Measurements from ENCODE around the gene RABEP2.
"Not testable (repeated sequence)": the region's sequence is repeated elsewhere in the genome, so short reads cannot be mapped to it uniquely, and the experiment has no call there.

Gene RABEP2

DNA sequence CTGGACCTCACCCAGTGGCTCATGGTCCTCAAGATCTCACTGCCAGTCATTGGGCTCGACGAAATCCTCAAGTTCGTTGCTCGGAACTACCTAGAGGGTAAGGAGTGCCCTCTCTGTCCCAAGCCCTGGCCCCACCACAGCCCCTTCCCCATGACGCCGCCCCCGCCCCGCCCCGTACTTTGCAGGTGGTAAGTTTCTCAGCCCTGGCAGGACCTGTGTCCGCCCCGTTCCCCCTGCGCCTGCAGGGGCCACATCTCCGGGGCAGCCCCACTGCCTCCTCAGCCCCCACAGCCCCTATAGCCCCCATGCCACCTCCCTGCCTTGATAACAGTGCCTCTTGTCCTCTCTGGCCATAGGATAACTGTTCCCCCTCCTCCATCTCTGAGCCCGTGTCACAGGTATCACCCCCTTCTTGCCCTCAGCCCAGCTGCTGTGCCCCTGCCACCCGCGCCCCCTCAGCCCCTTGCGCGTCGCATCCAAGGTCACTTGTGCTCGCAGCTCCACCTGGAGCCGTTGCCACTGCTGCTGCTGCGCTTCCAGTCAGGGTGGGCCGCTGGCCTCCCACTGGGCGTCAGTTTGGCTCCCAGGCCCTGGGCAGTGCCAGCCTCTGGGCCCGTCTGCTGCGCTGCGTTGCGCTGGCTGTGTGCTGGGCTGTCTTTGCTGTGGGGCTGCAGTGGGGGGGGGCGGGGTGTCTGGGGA is 21.5 kb downstream of the RABEP2 start:
- DNase-seq = no peak

DNA sequence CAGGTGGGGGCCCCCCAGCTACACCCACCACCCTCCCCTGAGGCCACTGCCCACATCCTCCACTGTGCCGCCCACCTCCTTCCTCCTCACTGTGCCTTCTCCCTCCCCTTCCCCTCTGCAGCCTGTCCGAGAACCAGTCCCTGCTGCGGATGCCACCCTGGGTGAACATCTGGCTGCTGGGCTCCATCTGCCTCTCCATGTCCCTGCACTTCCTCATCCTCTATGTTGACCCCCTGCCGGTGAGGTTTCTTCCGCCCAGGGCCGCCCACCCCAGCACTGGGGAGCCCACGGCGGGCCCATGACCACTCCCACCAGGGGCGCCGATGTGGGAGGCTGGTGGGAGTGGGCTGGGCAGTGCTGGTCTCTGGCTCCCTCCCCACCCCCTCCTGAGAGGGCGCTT is 22.1 kb downstream of the RABEP2 start:
- DNase-seq = no peak

GRCh38 chr16:28901862-28902261 is 23.2 kb downstream of the RABEP2 start:
- DNase-seq = no peak

- no peak for DNase-seq
Observed at GRCh38 chr16:28900601-28901000, 24.4 kb downstream of the RABEP2 start.

DNA sequence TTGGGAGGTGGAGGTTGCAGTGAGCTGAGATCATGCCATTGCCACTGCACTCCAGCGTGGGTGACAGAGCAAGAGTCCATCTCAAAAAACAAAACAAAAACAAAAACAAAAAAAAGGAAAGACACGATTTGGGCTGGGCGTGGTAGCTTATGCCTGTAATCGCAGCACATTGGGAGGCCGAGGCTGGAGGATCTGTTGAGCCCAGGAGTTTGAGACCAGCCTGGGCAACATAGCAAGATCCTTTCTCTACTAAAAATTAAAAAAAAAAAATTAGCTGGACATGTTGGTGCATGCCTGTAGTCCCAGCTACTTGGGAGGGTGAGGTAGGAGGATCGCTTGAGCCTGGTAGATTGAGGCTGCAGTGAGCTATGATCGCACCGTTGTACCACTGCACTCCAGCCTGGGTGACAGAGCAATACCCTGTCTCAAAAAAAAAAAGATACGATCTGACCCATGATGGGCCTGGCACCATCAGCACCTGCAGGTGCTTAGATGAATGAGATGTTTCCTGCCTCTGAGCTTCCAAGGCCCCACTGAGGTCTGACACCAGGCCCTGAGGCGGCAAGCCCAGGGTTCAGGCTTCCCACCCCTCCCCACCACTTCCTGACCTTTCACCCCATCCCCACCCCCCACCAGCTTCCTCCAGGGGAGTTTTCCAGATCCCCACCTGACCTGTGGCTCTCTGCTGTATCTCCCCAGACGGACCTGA is 25.0 kb downstream of the RABEP2 start:
- no peak for DNase-seq

- no peak for DNase-seq
Observed at GRCh38 chr16:28898942-28899341, 26.1 kb downstream of the RABEP2 start.

DNA sequence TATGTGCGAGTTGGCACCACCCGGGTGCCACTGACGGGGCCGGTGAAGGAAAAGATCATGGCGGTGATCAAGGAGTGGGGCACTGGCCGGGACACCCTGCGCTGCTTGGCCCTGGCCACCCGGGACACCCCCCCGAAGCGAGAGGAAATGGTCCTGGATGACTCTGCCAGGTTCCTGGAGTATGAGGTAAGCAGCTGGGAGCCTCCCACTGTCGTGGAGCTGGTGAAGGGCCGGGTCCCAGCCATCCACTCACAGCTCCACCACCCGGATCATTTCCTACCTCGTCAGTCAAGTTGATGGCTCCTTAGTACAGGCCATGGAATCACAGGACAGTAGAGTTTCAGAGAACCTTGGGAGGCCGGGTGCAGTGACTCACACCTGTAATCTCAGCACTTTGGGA is 26.8 kb downstream of the RABEP2 start:
- no peak for DNase-seq

GRCh38 chr16:28897826-28898225 is 27.2 kb downstream of the RABEP2 start:
- DNase-seq = no peak

GRCh38 chr16:28895609-28896008 is 29.4 kb downstream of the RABEP2 start:
- no peak for DNase-seq

GRCh38 chr16:28893291-28893690 is 31.7 kb downstream of the RABEP2 start:
- no peak for DNase-seq

GRCh38 chr16:28891964-28892890 is 32.8 kb downstream of the RABEP2 start:
- no peak for DNase-seq

DNA sequence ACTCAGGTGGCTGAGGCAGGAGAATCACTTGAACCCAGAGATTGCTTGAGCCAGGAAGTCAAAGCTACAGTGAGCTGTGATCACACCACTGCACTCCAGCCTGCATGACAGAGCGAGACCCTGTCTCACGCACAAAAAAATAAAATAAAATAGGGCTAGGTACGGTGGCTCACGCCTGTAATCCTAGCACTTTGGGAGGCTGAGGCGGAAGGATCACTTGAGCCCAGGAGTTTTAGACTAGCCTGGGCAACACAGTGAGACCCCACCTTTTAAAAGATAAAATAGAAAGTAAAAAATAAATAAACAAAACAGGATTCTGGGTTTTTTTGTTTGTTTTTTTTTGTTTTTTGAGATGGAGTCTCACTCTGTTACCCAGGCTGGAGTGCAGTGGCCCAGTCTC is 34.7 kb downstream of the RABEP2 start:
- not testable (repeated sequence) for DNase-seq

DNA sequence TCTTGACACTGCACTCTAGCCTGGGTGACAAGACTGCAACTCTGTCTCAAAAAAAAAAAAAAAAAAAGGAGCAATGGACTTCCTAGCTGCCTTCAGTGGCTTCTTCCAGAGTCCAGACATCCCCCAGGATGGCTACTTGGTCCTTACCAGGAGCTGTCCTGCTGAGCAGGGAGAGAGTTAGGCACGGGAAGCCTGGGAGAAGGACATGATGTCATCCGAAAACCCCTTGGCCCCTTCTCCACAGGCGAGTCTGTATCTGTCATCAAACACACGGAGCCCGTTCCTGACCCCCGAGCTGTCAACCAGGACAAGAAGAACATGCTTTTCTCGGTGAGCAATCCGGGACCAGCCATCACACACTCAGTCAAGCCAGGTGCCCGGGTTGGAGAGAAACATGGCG is 38.1 kb downstream of the RABEP2 start:
- no peak for DNase-seq

- DNase-seq = no peak
Observed at GRCh38 chr16:28884045-28884444, 41.0 kb downstream of the RABEP2 start.

- DNase-seq = no peak
Observed at GRCh38 chr16:28883221-28883996, 41.6 kb downstream of the RABEP2 start.

- DNase-seq = no peak
Observed at GRCh38 chr16:28882551-28883160, 42.4 kb downstream of the RABEP2 start.

DNA sequence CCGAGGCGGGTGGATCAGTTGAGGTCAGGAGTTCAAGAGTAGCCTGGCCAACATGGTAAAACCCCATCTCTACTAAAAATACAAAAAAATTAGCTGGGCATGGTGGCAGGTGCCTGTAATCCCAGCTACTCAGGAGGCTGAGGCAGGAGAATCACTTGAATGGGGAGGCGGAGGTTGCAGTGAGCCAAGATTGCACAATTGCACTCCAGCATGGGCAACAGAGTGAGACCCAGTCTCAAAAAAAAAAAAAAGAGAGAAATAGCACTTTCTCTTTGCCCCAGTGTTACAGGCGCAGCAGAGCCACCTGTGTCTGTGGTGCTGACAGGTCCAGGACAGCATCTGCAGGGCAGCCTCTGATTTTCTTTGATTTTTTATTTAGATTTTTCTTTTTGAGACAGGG is 43.5 kb downstream of the RABEP2 start:
- not testable (repeated sequence) for DNase-seq

- DNase-seq = no peak
Observed at GRCh38 chr16:28880955-28881354, 44.1 kb downstream of the RABEP2 start.

DNA sequence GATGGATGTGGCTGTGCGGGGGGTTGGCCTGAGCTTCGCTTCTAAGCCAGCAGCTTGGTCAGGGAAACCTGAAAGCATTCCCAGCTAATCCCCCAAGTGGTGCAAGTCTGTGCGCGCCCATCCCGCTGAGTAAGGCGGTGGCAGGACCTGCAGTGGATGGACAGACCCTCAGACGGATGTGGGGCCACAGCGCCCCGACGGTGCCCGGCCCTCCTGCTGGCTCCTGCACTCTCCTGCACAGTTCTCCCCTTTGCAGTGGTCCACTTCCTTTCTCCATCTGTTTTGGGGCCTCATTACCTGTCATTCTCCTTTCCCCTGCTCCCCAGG is 44.5 kb downstream of the RABEP2 start:
- DNase-seq = no peak

DNA sequence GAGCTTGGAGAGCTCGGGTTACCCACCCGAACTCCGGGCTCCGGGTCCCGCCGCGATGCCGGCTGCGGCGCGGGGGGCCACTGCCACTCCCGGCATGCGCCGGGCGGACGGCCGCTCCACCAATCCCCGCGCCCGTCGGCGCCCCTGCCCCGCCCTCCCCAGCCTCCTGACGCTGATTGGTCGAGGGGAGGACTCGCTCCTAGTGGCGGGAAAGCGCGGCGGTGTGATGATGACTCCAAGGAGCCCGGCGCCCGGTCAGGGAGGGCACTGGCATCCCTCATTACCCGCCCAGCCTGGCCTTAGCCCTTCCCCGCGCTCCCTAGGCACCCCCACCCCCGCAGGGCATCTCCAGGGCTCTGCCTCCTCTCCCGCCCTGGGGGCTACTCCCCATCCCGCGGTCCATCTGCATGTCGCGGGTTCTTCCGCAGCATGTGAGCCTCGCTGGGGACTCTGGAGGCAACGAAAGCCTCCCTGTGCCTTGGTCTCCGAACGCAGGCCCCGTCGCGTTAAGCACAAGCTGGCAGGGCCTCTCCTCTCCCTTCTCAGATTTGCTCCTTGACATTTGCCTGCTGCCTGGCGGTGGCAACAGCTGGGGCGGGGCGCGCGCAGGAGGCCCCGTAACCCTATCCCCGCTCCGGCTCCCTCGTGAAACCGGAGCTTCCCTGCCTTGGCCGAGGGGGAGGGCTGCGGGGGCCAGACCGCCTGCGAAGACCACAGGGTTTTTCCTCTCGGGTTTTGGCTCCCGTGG is 45.0 kb downstream of the RABEP2 start:
- peak; percentile 70 to 93 for DNase-seq

- no peak for DNase-seq
Observed at GRCh38 chr16:28879261-28879840, 45.7 kb downstream of the RABEP2 start.
